IMR-90 (cell line): ENCODE results near the gene GBA2. TPM values are rescaled to one million over a fixed set of nuclear protein-coding genes. Genes with fewer than 3 reads are reported as not detected.

Experiments
- ATAC-seq: fragments of 200-7000 bp; cut with Tn5 transposase; 2 replicates; pipeline ENCODE4 v1.9.1; 2020; ENCODE audit warnings: low read depth, mild to moderate bottlenecking, moderate library complexity
- BruUV-seq: library from RNA; stranded (reverse); fragments of 400-500 nt; replicated peaks from 2 replicates; lab custom pipeline; 2021; lab: Mats Ljungman, UMichigan
- CTCF ChIA-PET: fragments of 300-600 bp; formaldehyde crosslinking; extraction: SDS; loops from one replicate; lab custom pipeline; 2021; ENCODE audit warnings: antibody characterized with exemption; lab: Yijun Ruan, JAX
- POLR2A ChIA-PET: fragments of 300-600 bp; sonication (Branson Sonifier 250); formaldehyde crosslinking; loops from one replicate; lab custom pipeline; 2022; ENCODE audit warnings: antibody characterized with exemption; ENCODE audit not compliant: unreplicated experiment; lab: Charles Lee
- DNase-seq: peaks from one replicate; pipeline ENCODE4 v3.0.0; 2013
- H2AFZ ChIP-seq: replicated peaks from 2 replicates; pipeline ENCODE3; 2013; ENCODE audit warnings: low read length, mild to moderate bottlenecking; ENCODE audit not compliant: poor library complexity
- H2AK5ac ChIP-seq: 2 replicates; pipeline ENCODE4 v1.6.1; 2013; ENCODE audit warnings: low read depth, low read length, inconsistent platforms
- H2AK9ac ChIP-seq: replicated peaks from 2 replicates; pipeline ENCODE3; 2013; ENCODE audit warnings: mild to moderate bottlenecking, low read depth, low read length, moderate library complexity; ENCODE audit not compliant: poor library complexity
- H2BK120ac ChIP-seq: 2 replicates; pipeline ENCODE4 v1.6.1; 2013; ENCODE audit warnings: low read depth, low read length, inconsistent platforms
- H2BK15ac ChIP-seq: 3 replicates; pipeline ENCODE4 v1.6.1; 2013; ENCODE audit warnings: low read depth, low read length, inconsistent platforms
- H2BK20ac ChIP-seq: 2 replicates; pipeline ENCODE4 v1.6.1; 2013; ENCODE audit warnings: low read depth, mild to moderate bottlenecking, inconsistent platforms, low read length, moderate library complexity
- H2BK5ac ChIP-seq: 2 replicates; pipeline ENCODE4 v1.6.1; 2013; ENCODE audit warnings: mild to moderate bottlenecking, low read depth, low read length, inconsistent platforms; ENCODE audit not compliant: poor library complexity, severe bottlenecking
- H3K14ac ChIP-seq: replicated peaks from 2 replicates; pipeline ENCODE4 v1.6.1; 2013; ENCODE audit warnings: low read depth, low read length, inconsistent platforms
- H3K18ac ChIP-seq: 2 replicates; pipeline ENCODE4 v1.6.1; 2013; ENCODE audit warnings: low read depth, low read length, control low read depth
- H3K23ac ChIP-seq: 2 replicates; pipeline ENCODE4 v1.6.1; 2013; ENCODE audit warnings: low read depth, low read length, inconsistent platforms
- H3K27ac ChIP-seq: 2 replicates; pipeline ENCODE4 v1.5.1; 2013; ENCODE audit warnings: mild to moderate bottlenecking, control low read depth, low read length; ENCODE audit not compliant: insufficient read depth
- H3K27me3 ChIP-seq: 2 replicates; pipeline ENCODE4 v1.6.1; 2013; ENCODE audit warnings: low read length; ENCODE audit not compliant: control insufficient read depth, insufficient read depth
- H3K36me3 ChIP-seq: 2 replicates; pipeline ENCODE4 v1.6.1; 2013; ENCODE audit warnings: low read length, mixed read lengths; ENCODE audit not compliant: control insufficient read depth, insufficient read depth
- H3K4ac ChIP-seq: 2 replicates; pipeline ENCODE4 v1.6.1; 2013; ENCODE audit warnings: low read depth, low read length, inconsistent platforms
- H3K4me1 ChIP-seq: 2 replicates; pipeline ENCODE4 v1.6.1; 2013; ENCODE audit warnings: low read length, mixed read lengths; ENCODE audit not compliant: control insufficient read depth, insufficient read depth
- H3K4me2 ChIP-seq: 2 replicates; pipeline ENCODE4 v1.6.1; 2013; ENCODE audit warnings: low read depth, mild to moderate bottlenecking, control low read depth, low read length, moderate library complexity
- H3K4me3 ChIP-seq: 2 replicates; pipeline ENCODE4 v1.5.1; 2013; ENCODE audit warnings: low read depth, mild to moderate bottlenecking, control low read depth, low read length, moderate library complexity; ENCODE audit not compliant: insufficient read depth
- H3K56ac ChIP-seq: 2 replicates; pipeline ENCODE4 v1.6.1; 2013; ENCODE audit warnings: low read length, inconsistent platforms; ENCODE audit not compliant: insufficient read depth; ENCODE audit errors: extremely low read depth
- H3K79me1 ChIP-seq, 2 experiments: 2 replicates each; pipeline ENCODE4 v1.6.1; 2013; ENCODE audit warnings: low read length in 2 of 2, inconsistent platforms in 1 of 2, low read depth in 1 of 2
- H3K9ac ChIP-seq: 2 replicates; pipeline ENCODE4 v1.6.1; 2013; ENCODE audit warnings: low read depth, low read length, control low read depth
- H3K9me1 ChIP-seq: 2 replicates; pipeline ENCODE4 v1.6.1; 2013; ENCODE audit warnings: low read length, inconsistent platforms; ENCODE audit not compliant: insufficient read depth
- H3K9me3 ChIP-seq: 2 replicates; pipeline ENCODE4 v1.6.1; 2013; ENCODE audit warnings: low read length; ENCODE audit not compliant: control insufficient read depth, insufficient read depth
- H4K20me1 ChIP-seq: 2 replicates; pipeline ENCODE4 v1.6.1; 2013; ENCODE audit warnings: low read length, inconsistent platforms; ENCODE audit not compliant: insufficient read depth
- H4K5ac ChIP-seq: 2 replicates; pipeline ENCODE4 v1.6.1; 2013; ENCODE audit warnings: mild to moderate bottlenecking, low read depth, low read length, control low read depth
- H4K8ac ChIP-seq, 2 experiments: 2 replicates each; pipeline ENCODE4 v1.6.1; 2013; ENCODE audit warnings: low read depth in 2 of 2, low read length in 2 of 2, control low read depth in 1 of 2, inconsistent platforms in 1 of 2
- H4K91ac ChIP-seq: 2 replicates; pipeline ENCODE4 v1.6.1; 2013; ENCODE audit warnings: low read depth, low read length, inconsistent platforms; ENCODE audit not compliant: insufficient read depth
- CEBPB ChIP-seq: IDR thresholded peaks from 2 replicates; pipeline ENCODE4 v1.6.1; 2012; ENCODE audit warnings: low read depth, low read length, improper control_type of control experiment
- CTCF ChIP-seq: conservative IDR thresholded peaks from 2 replicates; pipeline ENCODE4 v1.5.1; 2012; ENCODE audit warnings: mild to moderate bottlenecking, low read depth, low read length, improper control_type of control experiment
- MAZ ChIP-seq: IDR thresholded peaks from 2 replicates; pipeline ENCODE4 v1.6.1; 2012; ENCODE audit warnings: low read depth, mild to moderate bottlenecking, low read length, improper control_type of control experiment, moderate library complexity, borderline replicate concordance
- WGBS, 2 experiments: methylation state at CpG; one replicate each; pipeline versions ENCODE4 v1.1.5 to v1.1.7; 2013; ENCODE audit warnings: missing lambda C conversion rate in 2 of 2; ENCODE audit not compliant: insufficient read length in 1 of 2; ENCODE audit errors: extremely low coverage in 2 of 2; 5-methylcytosine and 5-hydroxymethylcytosine counted together
- dilution Hi-C: fragments of 300-500 bp; cut with HindIII; formaldehyde crosslinking; loops from one replicate; pipeline ENCODE4 v1.14.3; 2018; ENCODE audit warnings: low sequenced_read_pairs; ENCODE audit not compliant: unreplicated experiment
- in situ Hi-C: fragments of 300-500 bp; cut with MboI; formaldehyde crosslinking; loops from 3 replicates; pipeline ENCODE4 v1.14.3; 2019; ENCODE audit warnings: low sequenced_read_pairs, inconsistent platforms, mixed read lengths
- intact Hi-C: fragments of 100-400 bp; cut with micrococcal nuclease; formaldehyde crosslinking; loops from 2 replicates; pipeline ENCODE4 v1.10.0; 2022
- polyA plus RNA-seq, 3 experiments: library from polyadenylated mRNA; depleted of rRNA; stranded (reverse); fragments of >200 nt; gene quantifications; 2 replicates each; pipeline ENCODE4 v1.2.3, GENCODE V29; 2012; ENCODE audit warnings: low replicate concordance in 1 of 3
- total RNA-seq: library from RNA; depleted of rRNA; stranded (reverse); fragments of >200 nt; gene quantifications from 2 replicates; pipeline ENCODE4 v1.2.3, GENCODE V29; 2012

Gene GBA2
- total and polyA plus RNA-seq, 2 of the 4 experiments (the other 2 are of a cell fraction) = 18.1 to 38.2 TPM

DNA sequence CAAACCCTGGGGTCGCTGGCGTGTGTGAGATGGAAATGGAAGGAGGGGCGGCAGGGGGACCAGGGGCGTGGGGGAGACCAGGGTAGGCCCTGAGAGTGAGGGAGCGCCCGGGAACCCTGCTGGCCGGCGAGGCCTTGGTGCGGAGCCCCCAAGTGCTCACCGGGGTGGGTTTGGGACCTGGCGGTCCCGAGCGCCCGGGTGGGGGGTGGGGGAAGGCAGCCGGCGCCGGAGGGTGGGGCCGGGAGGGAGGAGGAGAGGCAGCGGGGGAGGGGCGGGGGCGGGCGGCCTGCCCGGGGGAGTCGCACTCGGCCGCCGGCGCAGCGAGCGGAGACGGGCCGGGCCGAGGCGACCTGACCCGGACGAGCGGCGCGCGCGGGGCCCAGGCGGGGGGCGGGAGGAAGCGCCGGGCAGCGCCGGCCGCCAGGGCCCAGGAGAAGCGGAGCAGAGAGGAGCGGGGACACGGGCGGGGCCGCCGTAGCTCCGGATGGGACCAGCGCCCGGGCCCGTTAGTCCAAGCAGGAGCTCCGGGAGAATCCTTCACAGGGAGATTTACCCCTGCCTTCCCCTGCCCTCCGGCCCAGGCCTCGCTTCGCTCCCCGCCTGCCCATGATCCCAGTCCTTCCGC, 42.4 kb upstream of the GBA2 start, which contains the start of gene NPR2:
NPR2 (plus strand) TSS at position 295 of the 625 bp plus-strand sequence. CDS start 818 bp downstream, outside the sequence.
- H4K91ac ChIP-seq = peak within 1 kb of the TSS; percentile 82
- peak within 1 kb of the TSS; percentile 69 for H2BK5ac ChIP-seq
- no peaks in the 10 kb centered on the region for H3K36me3 ChIP-seq
- H4K8ac ChIP-seq = peak within 1 kb of the TSS; percentile 96 to 99
- WGBS, 2 experiments = 3% methylated on average over 28 of the region's 64 CpGs; no CpG with 5 or more reads in 1 of the 2 experiments
- H3K18ac ChIP-seq = peak within 1 kb of the TSS; percentile 97
- ATAC-seq = peak; percentile 70
- no peaks in the 10 kb centered on the region for H4K20me1 ChIP-seq
- ChIA-PET POLR2A (interaction anchor here (0.7 kb wide), 1 partner anchor 10 kb away, joined by 3 read pairs; no protein-coding TSS in a partner anchor), CTCF (interaction anchor here (0.6 to 2.1 kb wide), 4 partner anchors 21 to 131 kb away, joined by 3 to 25 read pairs (median 4); partner anchors contain the start of gene SPAG8)
- no peaks in the 10 kb centered on the region for H3K9me3 ChIP-seq
- peak within 1 kb of the TSS; percentile 64; the same call in 2 of the 3 replicates for H2BK15ac ChIP-seq
- H2AK5ac ChIP-seq = peak within 1 kb of the TSS; percentile 75
- H2AK9ac ChIP-seq = peak within 1 kb of the TSS; percentile 97
- H3K27me3 ChIP-seq = no peaks in the 10 kb centered on the region
- peak within 1 kb of the TSS; percentile 89 for H3K27ac ChIP-seq
- peak within 1 kb of the TSS; percentile 99 for H3K4ac ChIP-seq
- DNase-seq = peak; percentile 9
- H2BK120ac ChIP-seq = peak within 1 kb of the TSS; percentile 79
- peak within 1 kb of the TSS; percentile 100 for H4K5ac ChIP-seq
- BruUV-seq = no TSS peak
- peak within 1 kb of the TSS; percentile 93 for H2AFZ ChIP-seq
- H3K23ac ChIP-seq = peak within 1 kb of the TSS; percentile 91
- H3K4me3 ChIP-seq = peak within 1 kb of the TSS; percentile 89
- peak within 1 kb of the TSS; percentile 68 for H2BK20ac ChIP-seq
- H3K9ac ChIP-seq = peak within 1 kb of the TSS; percentile 90
- peaks cover 28% of the 10 kb centered on the region for H3K4me1 ChIP-seq
- peak within 1 kb of the TSS; percentile 90 for H3K14ac ChIP-seq
- TF ChIP-seq CTCF = no peak
- no peak for TF ChIP-seq CEBPB
- 0 out of 2 replicates have a peak, but pooled peaks have one; percentile 41 for TF ChIP-seq MAZ
- H3K4me2 ChIP-seq = peak within 1 kb of the TSS; percentile 98
- peak within 1 kb of the TSS; percentile 61; the same call in 1 of the 2 replicates for H3K56ac ChIP-seq
- H3K79me1 ChIP-seq = peaks cover 27 to 47% of the 10 kb centered on the region in 2 experiments
- in situ Hi-C loops = no loop called here
- dilution Hi-C loops = no loop called here
- intact Hi-C loops = loop anchor here (2.0 kb wide), 1 partner anchor 21 kb away; the partner anchor contains the start of gene SPAG8
- peaks cover 34% of the 10 kb centered on the region for H3K9me1 ChIP-seq
